SK-N-SH treated with all-trans-retinoic acid at 6 μM for 48 hours (cell line): ENCODE data around the gene GGNBP2.

Source experiments
- ATAC-seq: fragments of 200-7000 bp; cut with Tn5 transposase; 3 replicates; pipeline ENCODE4 v1.9.1; 2020; ENCODE audit warnings: mild to moderate bottlenecking, moderate library complexity
- ARNTL ChIP-seq: fragments of 450-650 bp; formaldehyde crosslinking; IDR thresholded peaks from 2 replicates; pipeline ENCODE4 v1.5.0; 2020; ENCODE audit warnings: low read depth, mild to moderate bottlenecking, moderate library complexity, borderline replicate concordance
- BACH2 ChIP-seq: fragments of 250-450 bp; sonication (Bioruptor Pico); IDR thresholded peaks from 2 replicates; pipeline ENCODE4 v1.9.0; 2021; ENCODE audit warnings: mild to moderate bottlenecking, borderline replicate concordance
- CSDC2 ChIP-seq: fragments of 250-450 bp; sonication (Bioruptor Pico); IDR thresholded peaks from 2 replicates; pipeline ENCODE4 v1.5.0; 2020; ENCODE audit warnings: mild to moderate bottlenecking, moderate library complexity
- CSRNP3 ChIP-seq: fragments of 250-450 bp; sonication (Bioruptor Pico); IDR thresholded peaks from 2 replicates; pipeline ENCODE4 v1.5.1; 2021; ENCODE audit warnings: mild to moderate bottlenecking, moderate library complexity
- ESRRG ChIP-seq: fragments of 250-450 bp; sonication (Bioruptor Pico); IDR thresholded peaks from 2 replicates; pipeline ENCODE4 v1.6.1; 2021; ENCODE audit warnings: mild to moderate bottlenecking
- GLIS3 ChIP-seq: fragments of 250-450 bp; sonication (Bioruptor Pico); IDR thresholded peaks from 2 replicates; pipeline ENCODE4 v1.5.0; 2020; ENCODE audit warnings: mild to moderate bottlenecking, moderate library complexity
- ISL1 ChIP-seq: fragments of 250-450 bp; sonication (Bioruptor Pico); IDR thresholded peaks from 2 replicates; pipeline ENCODE4 v2.1.2; 2022; ENCODE audit warnings: mild to moderate bottlenecking, moderate library complexity
- OSR1 ChIP-seq: fragments of 250-450 bp; sonication (Bioruptor Pico); IDR thresholded peaks from 2 replicates; pipeline ENCODE4 v1.8.0; 2022; ENCODE audit warnings: moderate library complexity, mild to moderate bottlenecking, inconsistent platforms
- PPARA ChIP-seq: fragments of 250-450 bp; sonication (Bioruptor Pico); IDR thresholded peaks from 2 replicates; pipeline ENCODE4 v1.5.0; 2020; ENCODE audit warnings: mild to moderate bottlenecking, borderline replicate concordance
- SNAI2 ChIP-seq: fragments of 250-450 bp; sonication (Bioruptor Pico); IDR thresholded peaks from 2 replicates; pipeline ENCODE4 v1.5.0; 2020; ENCODE audit warnings: mild to moderate bottlenecking, moderate library complexity
- TCF4 ChIP-seq: fragments of 250-450 bp; sonication (Bioruptor Pico); IDR thresholded peaks from 2 replicates; pipeline ENCODE4 v1.8.0; 2021; ENCODE audit warnings: mild to moderate bottlenecking, moderate library complexity, borderline replicate concordance
- TOX ChIP-seq: fragments of 250-450 bp; sonication (Bioruptor Pico); IDR thresholded peaks from 2 replicates; pipeline ENCODE4 v1.8.0; 2021; ENCODE audit warnings: mild to moderate bottlenecking, moderate library complexity, borderline replicate concordance
- TSHZ2 ChIP-seq: fragments of 250-450 bp; sonication (Bioruptor Pico); IDR thresholded peaks from 2 replicates; pipeline ENCODE4 v1.5.0; 2020; ENCODE audit warnings: mild to moderate bottlenecking, moderate library complexity
- ZC3H10 ChIP-seq: fragments of 250-450 bp; sonication (Bioruptor Pico); IDR thresholded peaks from 2 replicates; pipeline ENCODE4 v1.5.1; 2021; ENCODE audit warnings: mild to moderate bottlenecking, moderate library complexity
- ZFP3 ChIP-seq: fragments of 250-450 bp; sonication (Bioruptor Pico); IDR thresholded peaks from 2 replicates; pipeline ENCODE4 v1.5.0; 2020; ENCODE audit warnings: mild to moderate bottlenecking, moderate library complexity
- ZNF565 ChIP-seq: fragments of 450-650 bp; formaldehyde crosslinking; conservative IDR thresholded peaks from 2 replicates; pipeline ENCODE4 v1.5.0; 2020; ENCODE audit warnings: low read depth, mild to moderate bottlenecking, moderate library complexity
- ZNF70 ChIP-seq: fragments of 450-650 bp; formaldehyde crosslinking; IDR thresholded peaks from 2 replicates; pipeline ENCODE4 v1.5.0; 2020; ENCODE audit warnings: mild to moderate bottlenecking, moderate library complexity
- ZNF8 ChIP-seq: fragments of 450-650 bp; formaldehyde crosslinking; IDR thresholded peaks from 2 replicates; pipeline ENCODE4 v1.5.0; 2020; ENCODE audit warnings: mild to moderate bottlenecking, moderate library complexity
- TF ChIP-seq, protein P1 (sequence below): fragments of 250-450 bp; sonication (Bioruptor Pico); IDR thresholded peaks from 2 replicates; pipeline ENCODE4 v1.5.1; 2020; ENCODE audit warnings: low read depth, mild to moderate bottlenecking, moderate library complexity
- TF ChIP-seq, protein P2 (sequence below): fragments of 250-450 bp; sonication (Bioruptor Pico); IDR thresholded peaks from 2 replicates; pipeline ENCODE4 v1.8.0; 2021; ENCODE audit warnings: low read depth, mild to moderate bottlenecking, moderate library complexity, borderline replicate concordance

Gene GGNBP2

DNA sequence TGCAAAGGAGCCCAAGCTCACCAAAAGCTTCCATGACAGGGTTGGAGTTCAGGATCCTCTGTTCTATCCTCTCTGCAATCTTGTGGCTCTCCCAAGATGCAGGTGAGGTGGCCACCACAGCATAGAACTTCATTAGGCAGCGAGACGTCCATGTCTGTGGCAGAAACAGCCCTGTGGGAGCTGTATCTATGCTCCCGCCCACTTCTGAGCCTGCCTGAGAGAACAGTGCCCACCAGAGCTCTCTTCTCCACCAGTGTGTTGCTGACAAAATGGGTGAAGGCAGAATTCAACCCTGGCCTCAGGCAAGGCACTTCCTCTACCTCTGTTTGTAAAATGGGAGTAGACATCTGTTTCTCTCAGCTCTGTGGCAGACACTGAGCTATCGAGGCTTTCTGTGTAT, 28.9 kb upstream of the GGNBP2 start:
- ATAC-seq: no peak
- TF ChIP-seq GLIS3 (CRISPR knock-in tag) (no peak), ZNF8 (CRISPR knock-in tag) (no peak), TSHZ2 (CRISPR knock-in tag) (no peak), ZNF565 (CRISPR knock-in tag) (no peak), OSR1 (CRISPR knock-in tag) (no peak), ZC3H10 (CRISPR knock-in tag) (no peak), SNAI2 (no peak), ISL1 (no peak), TOX (CRISPR knock-in tag) (no peak), ZNF70 (CRISPR knock-in tag) (no peak), CSDC2 (CRISPR knock-in tag) (no peak), CSRNP3 (CRISPR knock-in tag) (no peak), ARNTL (CRISPR knock-in tag) (no peak)
- TF ChIP-seq, protein P1, sequence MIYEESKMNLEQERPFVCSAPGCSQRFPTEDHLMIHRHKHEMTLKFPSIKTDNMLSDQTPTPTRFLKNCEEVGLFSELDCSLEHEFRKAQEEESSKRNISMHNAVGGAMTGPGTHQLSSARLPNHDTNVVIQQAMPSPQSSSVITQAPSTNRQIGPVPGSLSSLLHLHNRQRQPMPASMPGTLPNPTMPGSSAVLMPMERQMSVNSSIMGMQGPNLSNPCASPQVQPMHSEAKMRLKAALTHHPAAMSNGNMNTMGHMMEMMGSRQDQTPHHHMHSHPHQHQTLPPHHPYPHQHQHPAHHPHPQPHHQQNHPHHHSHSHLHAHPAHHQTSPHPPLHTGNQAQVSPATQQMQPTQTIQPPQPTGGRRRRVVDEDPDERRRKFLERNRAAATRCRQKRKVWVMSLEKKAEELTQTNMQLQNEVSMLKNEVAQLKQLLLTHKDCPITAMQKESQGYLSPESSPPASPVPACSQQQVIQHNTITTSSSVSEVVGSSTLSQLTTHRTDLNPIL (CRISPR knock-in tag): no peak
- TF ChIP-seq, protein P2, sequence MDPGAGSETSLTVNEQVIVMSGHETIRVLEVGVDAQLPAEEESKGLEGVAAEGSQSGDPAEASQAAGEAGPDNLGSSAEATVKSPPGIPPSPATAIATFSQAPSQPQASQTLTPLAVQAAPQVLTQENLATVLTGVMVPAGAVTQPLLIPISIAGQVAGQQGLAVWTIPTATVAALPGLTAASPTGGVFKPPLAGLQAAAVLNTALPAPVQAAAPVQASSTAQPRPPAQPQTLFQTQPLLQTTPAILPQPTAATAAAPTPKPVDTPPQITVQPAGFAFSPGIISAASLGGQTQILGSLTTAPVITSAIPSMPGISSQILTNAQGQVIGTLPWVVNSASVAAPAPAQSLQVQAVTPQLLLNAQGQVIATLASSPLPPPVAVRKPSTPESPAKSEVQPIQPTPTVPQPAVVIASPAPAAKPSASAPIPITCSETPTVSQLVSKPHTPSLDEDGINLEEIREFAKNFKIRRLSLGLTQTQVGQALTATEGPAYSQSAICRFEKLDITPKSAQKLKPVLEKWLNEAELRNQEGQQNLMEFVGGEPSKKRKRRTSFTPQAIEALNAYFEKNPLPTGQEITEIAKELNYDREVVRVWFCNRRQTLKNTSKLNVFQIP (CRISPR knock-in tag): no peak

GRCh38 chr17:36523113-36523512, 21.6 kb upstream of the GGNBP2 start:
- no peak for ATAC-seq

More at GRCh38 chr17:36523113-36523512, 21.6 kb upstream of the GGNBP2 start:
- TF ChIP-seq ESRRG (CRISPR knock-in tag) (no peak), ARNTL (CRISPR knock-in tag) (no peak), ZFP3 (CRISPR knock-in tag) (no peak), ISL1 (no peak), TSHZ2 (CRISPR knock-in tag) (no peak), TCF4 (CRISPR knock-in tag) (no peak), GLIS3 (CRISPR knock-in tag) (no peak), BACH2 (CRISPR knock-in tag) (no peak), CSDC2 (CRISPR knock-in tag) (no peak), SNAI2 (no peak), ZNF70 (CRISPR knock-in tag) (no peak), ZNF8 (CRISPR knock-in tag) (no peak), PPARA (CRISPR knock-in tag) (no peak), CSRNP3 (CRISPR knock-in tag) (no peak), OSR1 (CRISPR knock-in tag) (no peak)
- TF ChIP-seq, protein P1 (CRISPR knock-in tag): no peak
- TF ChIP-seq, protein P2 (CRISPR knock-in tag): no peak
